ENCODE results near the gene GFOD2.
"Not testable (repeated sequence)": the region's sequence is repeated elsewhere in the genome, so short reads cannot be mapped to it uniquely, and the experiment has no call there.

Gene GFOD2

GRCh38 chr16:67699265-67699664 is 19.9 kb downstream of the GFOD2 start:
- no peak for DNase-seq

- DNase-seq = no peak
These were observed 21.5 kb downstream of the GFOD2 start for GRCh38 chr16:67697422-67698185.

GRCh38 chr16:67694611-67695010 is 24.5 kb downstream of the GFOD2 start:
- no peak for DNase-seq

- not testable (repeated sequence) for DNase-seq
These were observed 25.4 kb downstream of the GFOD2 start for GRCh38 chr16:67693517-67694285.

GRCh38 chr16:67685388-67686112 is 33.6 kb downstream of the GFOD2 start:
- no peak for DNase-seq

- DNase-seq = no peak
These were observed 35.3 kb downstream of the GFOD2 start for GRCh38 chr16:67683767-67684166.

- DNase-seq = no peak
These were observed 38.9 kb downstream of the GFOD2 start for GRCh38 chr16:67679935-67680897.

GRCh38 chr16:67678354-67679023 is 40.6 kb downstream of the GFOD2 start:
- DNase-seq = no peak

- no peak for DNase-seq
These were observed 41.4 kb downstream of the GFOD2 start for GRCh38 chr16:67677712-67678111.

- DNase-seq = no peak
These were observed 42.2 kb downstream of the GFOD2 start for GRCh38 chr16:67676939-67677338.

- DNase-seq = no peak
These were observed 42.6 kb downstream of the GFOD2 start for GRCh38 chr16:67676516-67676915.

- no peak for DNase-seq
These were observed 43.1 kb downstream of the GFOD2 start for GRCh38 chr16:67675999-67676398.

- DNase-seq = no peak
These were observed 43.6 kb downstream of the GFOD2 start for GRCh38 chr16:67675579-67675935.

GRCh38 chr16:67674851-67675578 is 44.1 kb downstream of the GFOD2 start:
- no peak for DNase-seq

- DNase-seq = no peak
These were observed 45.2 kb downstream of the GFOD2 start for GRCh38 chr16:67673712-67674580.

- no peak for DNase-seq
These were observed 46.1 kb downstream of the GFOD2 start for GRCh38 chr16:67672739-67673662.

- no peak for DNase-seq
These were observed 46.8 kb downstream of the GFOD2 start for GRCh38 chr16:67672306-67672705.

GRCh38 chr16:67669499-67670101 is 49.5 kb downstream of the GFOD2 start:
- no peak for DNase-seq
